ENCODE data around the gene MCRIP1.

MCRIP1 gene

DNA sequence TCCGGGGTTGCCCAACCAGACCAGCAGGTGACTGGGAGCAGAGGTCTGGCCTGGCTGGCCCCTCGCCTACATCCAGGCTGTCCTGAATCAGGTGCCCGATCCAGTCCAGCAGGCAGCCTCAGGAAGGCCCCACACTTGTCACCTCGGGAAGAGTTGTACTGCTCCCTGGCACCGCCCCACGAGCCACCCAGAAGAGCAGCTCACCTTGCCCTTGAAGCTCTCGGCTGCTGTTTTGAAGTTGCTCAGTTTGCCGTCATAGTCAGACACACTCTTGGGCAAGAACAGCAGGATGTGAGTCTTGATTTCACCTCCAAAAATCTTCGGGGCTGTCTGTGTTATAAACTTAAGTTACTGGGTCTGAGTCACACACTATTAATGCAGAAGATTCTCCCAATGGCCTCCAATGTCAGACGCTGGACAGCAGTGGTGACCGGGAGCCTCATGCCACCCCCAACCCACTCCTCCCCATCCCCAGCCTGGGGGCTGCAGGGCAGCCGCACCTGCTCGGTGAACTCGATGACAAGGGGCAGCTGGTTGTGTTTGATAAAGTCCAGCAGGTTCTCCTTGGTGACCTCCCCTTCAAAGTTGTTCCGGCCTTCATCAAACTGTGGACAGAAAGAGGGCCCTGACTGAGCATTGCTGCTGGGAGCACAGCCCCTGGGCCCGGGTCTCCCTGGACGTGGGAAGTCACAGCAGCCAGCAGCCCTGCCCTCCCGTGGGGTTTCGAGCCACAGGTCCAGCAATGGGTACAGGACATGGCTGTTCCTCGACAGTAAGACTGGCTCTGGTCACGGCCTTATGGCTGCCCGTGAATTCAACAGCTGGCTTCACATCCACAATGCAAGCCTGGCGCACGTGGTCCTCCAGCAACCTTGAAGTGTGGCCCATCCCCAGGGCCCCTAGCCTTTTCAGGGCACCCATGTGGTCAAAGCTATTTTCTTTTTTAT, 13.9 kb upstream of the MCRIP1 start:
- no peak overlapping the region for H3K23ac ChIP-seq (ENCODE audit: low read length)
- peaks cover 23% of the 10 kb centered on the region for H3K36me3 ChIP-seq (ENCODE audit: control insufficient read depth, insufficient read depth, low read length)
- no peaks in the 10 kb centered on the region for H3K27me3 ChIP-seq (ENCODE audit: insufficient read depth, low read length, poor library complexity)
- no peak overlapping the region for H2AK5ac ChIP-seq (ENCODE audit: low read length)
- H2BK15ac ChIP-seq (replicated peaks; ENCODE audit: low read depth) = no peak overlapping the region
- H3K56ac ChIP-seq (ENCODE audit: low read length) = no peak overlapping the region
- H4K8ac ChIP-seq (ENCODE audit: low read depth, low read length) = no peak overlapping the region
- H3K9ac ChIP-seq (ENCODE audit: low read length) = no peak overlapping the region
- no peak overlapping the region for H2BK5ac ChIP-seq (ENCODE audit: low read length)
- H3K4ac ChIP-seq (ENCODE audit: low read depth, low read length) = no peak overlapping the region
- WGBS (ENCODE audit: extremely low coverage, insufficient coverage, low lambda C conversion rate) = no CpG with 5 or more reads among the region's 24 CpGs
- no peak overlapping the region for H2BK120ac ChIP-seq (ENCODE audit: low read depth, low read length)
- no peak overlapping the region for H3K4me3 ChIP-seq (ENCODE audit: low read length)
- H3K27ac ChIP-seq (ENCODE audit: low read depth, low read length) = no peak overlapping the region
- no peaks in the 10 kb centered on the region for H3K79me2 ChIP-seq (ENCODE audit: control insufficient read depth, insufficient read depth, low read length)
- no peak for DNase-seq
- no peak overlapping the region for H3K4me2 ChIP-seq (ENCODE audit: low read length)
- H3K79me1 ChIP-seq (ENCODE audit: low read length) = peaks cover 2% of the 10 kb centered on the region
- no peak overlapping the region for H4K5ac ChIP-seq (ENCODE audit: low read length)
- H3K4me1 ChIP-seq (ENCODE audit: control insufficient read depth, low read depth, low read length) = no peaks in the 10 kb centered on the region
- no peak overlapping the region for H3K18ac ChIP-seq (ENCODE audit: low read length)

DNA sequence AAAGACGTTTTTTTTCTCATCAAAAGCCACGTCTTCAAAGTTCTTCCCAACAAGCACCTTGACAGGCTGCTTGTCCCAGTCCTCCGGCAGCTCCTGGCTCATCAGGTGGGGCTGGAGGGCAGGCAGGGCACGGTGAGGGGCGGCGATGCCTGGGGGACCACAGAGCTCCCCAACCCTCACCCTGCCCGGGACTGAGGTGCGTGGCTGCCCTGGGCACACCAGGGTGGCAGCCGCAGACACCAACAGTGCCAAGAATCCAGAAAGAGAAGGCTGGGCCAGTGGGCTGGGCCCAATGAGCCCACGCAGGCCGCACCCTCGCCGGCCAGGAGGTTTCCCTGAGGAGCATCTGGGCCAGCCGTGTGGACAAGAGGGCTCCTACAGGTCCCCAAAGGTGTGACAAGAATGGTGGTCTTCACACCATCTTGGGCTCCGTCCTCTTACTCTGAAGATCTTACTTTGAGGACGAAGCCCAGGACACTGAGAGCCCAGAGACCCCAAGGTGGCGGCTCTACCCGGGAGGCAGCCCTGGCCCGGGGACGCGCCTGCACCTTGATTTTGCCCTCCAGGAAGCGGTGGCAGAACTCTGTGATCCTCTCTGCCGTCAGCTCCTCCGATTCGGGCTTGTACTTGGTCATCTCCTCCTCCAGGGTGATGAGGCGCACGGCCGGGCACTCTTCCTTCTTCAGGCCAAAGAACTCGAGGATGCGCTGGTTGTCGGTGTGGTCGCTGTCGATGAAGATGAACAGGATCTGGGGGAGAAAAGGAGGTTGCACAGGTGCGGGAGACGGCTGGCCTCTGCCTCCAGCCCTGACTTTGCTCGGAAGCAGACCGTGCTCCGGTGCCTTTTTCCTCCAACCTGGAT, 13.0 kb upstream of the MCRIP1 start:
- H3K4me2 ChIP-seq (ENCODE audit: low read length) = no peak overlapping the region
- H2BK15ac ChIP-seq (replicated peaks; ENCODE audit: low read depth) = no peak overlapping the region
- no peak overlapping the region for H2BK5ac ChIP-seq (ENCODE audit: low read length)
- DNase-seq = no peak
- H3K36me3 ChIP-seq (ENCODE audit: control insufficient read depth, insufficient read depth, low read length) = peaks cover 23% of the 10 kb centered on the region
- H4K8ac ChIP-seq (ENCODE audit: low read depth, low read length) = no peak overlapping the region
- no peak overlapping the region for H3K18ac ChIP-seq (ENCODE audit: low read length)
- H3K9ac ChIP-seq (ENCODE audit: low read length) = no peak overlapping the region
- no peak overlapping the region for H2AK5ac ChIP-seq (ENCODE audit: low read length)
- H4K5ac ChIP-seq (ENCODE audit: low read length) = no peak overlapping the region
- no peak overlapping the region for H2BK120ac ChIP-seq (ENCODE audit: low read depth, low read length)
- H3K27me3 ChIP-seq (ENCODE audit: insufficient read depth, low read length, poor library complexity) = no peaks in the 10 kb centered on the region
- H3K79me1 ChIP-seq (ENCODE audit: low read length) = no peaks in the 10 kb centered on the region
- no peak overlapping the region for H3K56ac ChIP-seq (ENCODE audit: low read length)
- no peaks in the 10 kb centered on the region for H3K79me2 ChIP-seq (ENCODE audit: control insufficient read depth, insufficient read depth, low read length)
- no CpG with 5 or more reads among the region's 38 CpGs for WGBS (ENCODE audit: extremely low coverage, insufficient coverage, low lambda C conversion rate)
- H3K4ac ChIP-seq (ENCODE audit: low read depth, low read length) = no peak overlapping the region
- H3K4me3 ChIP-seq (ENCODE audit: low read length) = no peak overlapping the region
- no peak overlapping the region for H3K27ac ChIP-seq (ENCODE audit: low read depth, low read length)
- no peak overlapping the region for H3K23ac ChIP-seq (ENCODE audit: low read length)
- H3K4me1 ChIP-seq (ENCODE audit: control insufficient read depth, low read depth, low read length) = no peaks in the 10 kb centered on the region

DNA sequence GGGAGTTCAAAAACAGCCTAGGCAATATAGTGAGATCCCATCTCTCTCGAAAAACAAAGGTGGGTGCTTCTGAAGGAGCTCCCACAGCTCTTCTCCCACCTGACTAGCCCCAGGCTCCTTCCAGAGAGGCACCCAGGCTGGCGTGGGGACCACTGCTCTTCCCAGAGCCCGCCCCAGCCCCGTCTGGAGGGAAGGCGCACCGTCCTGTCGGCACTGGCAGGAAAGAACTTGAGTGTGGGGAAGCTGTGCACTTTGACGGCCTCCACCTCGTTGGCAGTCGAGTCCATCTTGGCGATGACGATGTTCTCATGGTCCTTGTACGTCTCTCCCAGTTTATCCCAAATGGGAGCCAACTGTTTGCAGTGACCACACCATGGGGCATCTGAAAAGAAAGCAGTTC, 12.3 kb upstream of the MCRIP1 start:
- Histone ChIP-seq H3K79me2 (ENCODE audit: control insufficient read depth, insufficient read depth, low read length) (no peaks in the 10 kb centered on the region), H3K36me3 (ENCODE audit: control insufficient read depth, insufficient read depth, low read length) (peaks cover 23% of the 10 kb centered on the region), H3K9ac (ENCODE audit: low read length) (no peak overlapping the region), H2BK15ac (replicated peaks; ENCODE audit: low read depth) (no peak overlapping the region), H3K4me3 (ENCODE audit: low read length) (no peak overlapping the region), H4K8ac (ENCODE audit: low read depth, low read length) (no peak overlapping the region), H3K4me1 (ENCODE audit: control insufficient read depth, low read depth, low read length) (no peaks in the 10 kb centered on the region), H3K18ac (ENCODE audit: low read length) (no peak overlapping the region), H2BK5ac (ENCODE audit: low read length) (no peak overlapping the region), H3K4me2 (ENCODE audit: low read length) (no peak overlapping the region), H3K23ac (ENCODE audit: low read length) (no peak overlapping the region), H3K27me3 (ENCODE audit: insufficient read depth, low read length, poor library complexity) (no peaks in the 10 kb centered on the region), H3K79me1 (ENCODE audit: low read length) (no peaks in the 10 kb centered on the region), H4K5ac (ENCODE audit: low read length) (no peak overlapping the region), H2AK5ac (ENCODE audit: low read length) (no peak overlapping the region), H2BK120ac (ENCODE audit: low read depth, low read length) (no peak overlapping the region), H3K56ac (ENCODE audit: low read length) (no peak overlapping the region), H3K27ac (ENCODE audit: low read depth, low read length) (no peak overlapping the region), H3K4ac (ENCODE audit: low read depth, low read length) (no peak overlapping the region)
- WGBS (ENCODE audit: extremely low coverage, insufficient coverage, low lambda C conversion rate) = no CpG with 5 or more reads among the region's 13 CpGs
- no peak for DNase-seq

DNA sequence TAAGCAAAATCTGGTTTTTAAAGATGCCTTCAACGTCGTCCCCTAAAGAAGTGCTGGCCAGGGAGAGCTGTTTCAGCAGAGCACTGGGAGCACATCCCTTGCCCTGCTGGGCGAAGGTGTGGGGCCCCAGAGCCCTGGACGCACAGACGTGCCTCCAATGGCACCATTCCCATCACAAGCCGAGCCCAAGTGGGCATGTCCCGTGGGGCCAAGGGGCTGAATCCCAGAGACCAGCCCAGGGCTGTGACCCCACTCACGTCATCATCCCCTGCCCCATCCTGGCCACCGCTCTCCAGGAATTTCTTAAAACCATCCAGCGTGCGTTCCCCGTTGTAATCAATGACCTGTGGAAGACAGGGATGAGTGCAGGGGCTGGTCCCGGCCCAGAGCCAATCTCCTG, 11.8 kb upstream of the MCRIP1 start:
- WGBS (ENCODE audit: extremely low coverage, insufficient coverage, low lambda C conversion rate) = no CpG with 5 or more reads among the region's 13 CpGs
- no peak overlapping the region for H3K18ac ChIP-seq (ENCODE audit: low read length)
- no peak overlapping the region for H2AK5ac ChIP-seq (ENCODE audit: low read length)
- no peak overlapping the region for H3K4me2 ChIP-seq (ENCODE audit: low read length)
- peaks cover 23% of the 10 kb centered on the region for H3K36me3 ChIP-seq (ENCODE audit: control insufficient read depth, insufficient read depth, low read length)
- DNase-seq = no peak
- H3K4ac ChIP-seq (ENCODE audit: low read depth, low read length) = no peak overlapping the region
- H3K79me1 ChIP-seq (ENCODE audit: low read length) = no peaks in the 10 kb centered on the region
- no peak overlapping the region for H2BK15ac ChIP-seq (replicated peaks; ENCODE audit: low read depth)
- no peak overlapping the region for H3K27ac ChIP-seq (ENCODE audit: low read depth, low read length)
- no peak overlapping the region for H3K56ac ChIP-seq (ENCODE audit: low read length)
- no peak overlapping the region for H3K23ac ChIP-seq (ENCODE audit: low read length)
- no peaks in the 10 kb centered on the region for H3K27me3 ChIP-seq (ENCODE audit: insufficient read depth, low read length, poor library complexity)
- no peaks in the 10 kb centered on the region for H3K79me2 ChIP-seq (ENCODE audit: control insufficient read depth, insufficient read depth, low read length)
- no peak overlapping the region for H3K4me3 ChIP-seq (ENCODE audit: low read length)
- no peak overlapping the region for H2BK120ac ChIP-seq (ENCODE audit: low read depth, low read length)
- H4K5ac ChIP-seq (ENCODE audit: low read length) = no peak overlapping the region
- H3K9ac ChIP-seq (ENCODE audit: low read length) = no peak overlapping the region
- H3K4me1 ChIP-seq (ENCODE audit: control insufficient read depth, low read depth, low read length) = no peaks in the 10 kb centered on the region
- no peak overlapping the region for H2BK5ac ChIP-seq (ENCODE audit: low read length)
- H4K8ac ChIP-seq (ENCODE audit: low read depth, low read length) = no peak overlapping the region

DNA sequence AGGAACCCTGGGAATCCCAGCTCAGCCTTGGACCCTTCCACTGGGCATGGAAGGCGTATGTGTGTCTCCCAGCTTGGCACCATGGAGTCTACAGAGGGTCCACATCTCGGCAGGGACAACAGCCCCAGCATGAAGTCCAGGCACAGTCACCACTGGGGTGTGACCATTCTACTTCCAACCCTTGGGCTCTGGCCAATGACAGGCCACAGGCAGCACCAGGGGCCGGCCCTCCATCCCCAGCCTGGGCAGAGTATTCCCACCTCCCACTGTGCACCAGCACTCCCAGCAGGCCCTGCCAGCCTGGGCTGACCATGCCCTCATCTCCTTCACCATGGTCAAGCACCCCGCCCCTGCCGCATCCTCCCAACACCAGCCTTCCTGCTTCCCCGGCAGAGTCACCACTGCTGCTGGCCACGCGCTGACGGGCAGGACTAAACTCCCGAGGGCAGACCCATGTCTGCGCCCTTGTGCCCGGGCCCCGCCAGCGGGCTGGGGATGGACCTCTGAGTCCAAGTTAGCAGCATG, 11.3 kb upstream of the MCRIP1 start:
- Histone ChIP-seq H4K8ac (ENCODE audit: low read depth, low read length) (no peak overlapping the region), H3K4me1 (ENCODE audit: control insufficient read depth, low read depth, low read length) (no peaks in the 10 kb centered on the region), H3K18ac (ENCODE audit: low read length) (no peak overlapping the region), H3K4me2 (ENCODE audit: low read length) (no peak overlapping the region), H4K5ac (ENCODE audit: low read length) (no peak overlapping the region), H3K27ac (ENCODE audit: low read depth, low read length) (no peak overlapping the region), H3K79me1 (ENCODE audit: low read length) (no peaks in the 10 kb centered on the region), H2BK15ac (replicated peaks; ENCODE audit: low read depth) (no peak overlapping the region), H3K79me2 (ENCODE audit: control insufficient read depth, insufficient read depth, low read length) (no peaks in the 10 kb centered on the region), H3K4ac (ENCODE audit: low read depth, low read length) (no peak overlapping the region), H2BK120ac (ENCODE audit: low read depth, low read length) (no peak overlapping the region), H3K27me3 (ENCODE audit: insufficient read depth, low read length, poor library complexity) (no peaks in the 10 kb centered on the region), H3K23ac (ENCODE audit: low read length) (no peak overlapping the region), H3K9ac (ENCODE audit: low read length) (no peak overlapping the region), H2AK5ac (ENCODE audit: low read length) (no peak overlapping the region), H3K4me3 (ENCODE audit: low read length) (no peak overlapping the region), H2BK5ac (ENCODE audit: low read length) (no peak overlapping the region), H3K36me3 (ENCODE audit: control insufficient read depth, insufficient read depth, low read length) (peaks cover 23% of the 10 kb centered on the region), H3K56ac (ENCODE audit: low read length) (no peak overlapping the region)
- WGBS (ENCODE audit: extremely low coverage, insufficient coverage, low lambda C conversion rate) = no CpG with 5 or more reads among the region's 14 CpGs
- no peak for DNase-seq

Data from mesendoderm (in vitro differentiated cells).